Activated T-cell treated with anti-CD3 and anti-CD28 coated beads, Interleukin-2, amount 50 U/mL, for 48 hours (primary cell): Measurements from ENCODE around the gene MYO7A.

ENCODE experiments used
- DNase-seq, 2 experiments: peaks; one replicate each; pipeline ENCODE4 v3.0.0-alpha.2; 2020

Gene MYO7A

DNA sequence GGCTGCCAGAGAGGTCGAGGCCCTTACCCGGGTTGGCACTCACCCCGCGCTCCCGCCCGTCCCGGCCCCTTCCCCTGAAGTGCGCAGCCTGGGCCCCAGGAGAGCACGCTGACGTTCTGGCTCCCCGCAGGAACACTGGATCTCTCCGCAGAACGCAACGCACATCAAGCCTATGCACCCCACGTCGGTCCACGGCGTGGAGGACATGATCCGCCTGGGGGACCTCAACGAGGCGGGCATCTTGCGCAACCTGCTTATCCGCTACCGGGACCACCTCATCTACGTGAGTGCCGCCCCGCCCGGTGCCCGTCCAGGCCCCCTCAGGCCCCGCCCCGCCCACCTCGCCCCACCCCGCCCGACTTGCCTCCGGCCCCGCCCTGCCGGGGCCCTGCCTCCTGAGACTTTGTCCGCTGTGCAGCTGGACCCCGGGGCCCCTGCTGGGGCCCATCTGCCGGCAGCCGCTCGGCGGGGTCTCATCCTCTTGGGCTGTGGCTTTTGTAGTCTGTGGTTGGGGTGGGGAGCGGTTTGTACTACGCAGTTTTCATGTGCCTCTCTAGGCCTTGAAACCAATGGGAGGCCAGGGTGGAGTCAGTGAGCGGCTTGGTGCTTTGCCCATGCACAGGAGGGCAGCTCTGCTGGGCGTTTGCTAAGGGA, 19.7 kb downstream of the MYO7A start:
- peak; percentile 47 to 64 for DNase-seq

DNA sequence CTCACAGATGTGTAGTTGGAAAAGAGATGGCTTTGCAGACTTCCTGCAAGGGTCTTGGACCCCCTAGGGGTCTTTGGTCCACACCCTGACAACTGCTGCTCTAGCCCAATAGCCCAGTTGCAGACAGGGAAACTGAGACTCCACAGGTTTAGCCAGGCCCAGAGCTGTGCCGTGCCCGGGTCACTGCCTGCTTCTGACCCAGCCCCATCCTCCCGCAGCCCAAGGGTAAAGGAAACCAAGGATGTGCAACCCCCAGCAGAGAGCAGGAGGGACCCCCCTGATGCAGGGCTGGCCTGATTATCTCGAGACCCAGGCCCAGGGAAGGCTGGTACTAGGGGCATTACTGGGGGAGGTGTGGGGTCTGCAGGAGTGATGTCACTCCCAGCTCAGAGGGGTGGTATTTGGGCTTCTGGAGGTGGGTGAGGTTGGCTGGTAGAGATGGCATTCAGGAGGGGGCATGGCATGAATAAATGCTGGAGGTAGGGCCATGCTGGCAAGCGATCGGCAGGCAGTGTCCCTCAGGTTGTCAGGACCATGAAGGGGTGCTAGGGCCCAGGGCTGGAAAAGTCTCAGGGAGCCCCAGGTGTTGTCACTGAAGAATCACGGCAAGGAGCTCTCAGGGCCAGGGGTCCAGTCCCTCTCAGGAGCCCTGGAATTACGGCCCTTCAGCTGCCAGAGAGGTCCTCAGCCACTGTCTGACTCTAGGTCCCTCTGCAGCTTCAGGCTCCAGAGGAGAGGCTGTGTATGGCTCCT, 21.1 kb downstream of the MYO7A start:
- no peak for DNase-seq

- no peak for DNase-seq
These were observed 21.8 kb downstream of the MYO7A start for GRCh38 chr11:77149716-77150392.

DNA sequence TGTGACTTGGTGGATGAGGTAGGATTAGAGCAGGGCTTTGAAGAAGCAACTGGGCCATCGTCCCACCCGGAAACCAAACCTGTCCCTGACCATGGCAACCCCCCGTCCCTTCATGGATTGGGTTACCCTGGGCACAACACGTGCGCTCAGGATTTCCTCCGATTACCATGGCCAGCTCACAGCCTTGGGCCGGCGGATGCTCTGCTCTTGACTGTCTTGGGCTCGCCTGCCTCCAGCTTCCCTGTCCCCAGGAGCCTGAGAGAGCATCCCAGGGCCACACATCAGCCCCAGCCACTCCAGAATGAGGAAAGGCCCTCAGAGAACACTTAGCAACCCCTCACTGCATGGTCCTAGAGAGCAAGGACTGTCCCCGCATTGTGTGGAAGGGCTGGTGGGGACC, 22.8 kb downstream of the MYO7A start:
- no peak for DNase-seq

- DNase-seq: peak; percentile 77 to 84
These were observed 23.9 kb downstream of the MYO7A start for GRCh38 chr11:77151804-77152509.

DNA sequence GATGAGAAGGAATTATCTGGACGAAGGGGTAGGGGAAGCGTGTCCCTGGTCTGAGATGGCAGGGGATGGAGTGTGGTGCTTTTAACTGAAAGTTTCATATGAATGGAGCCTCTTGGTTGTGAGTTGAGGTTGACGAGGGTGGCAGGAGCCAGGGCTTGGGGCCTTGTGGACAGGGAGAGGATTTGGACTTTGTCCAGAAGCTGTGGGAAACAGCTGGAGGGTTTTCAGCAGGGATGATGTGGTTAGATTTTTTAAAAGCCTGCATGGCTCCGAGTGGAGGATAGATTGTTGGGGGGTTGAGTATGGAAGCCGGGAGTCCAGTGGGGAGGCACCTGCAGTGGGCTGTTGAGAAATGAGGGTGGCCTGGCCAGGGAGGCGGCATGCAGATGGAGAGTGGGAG, 24.8 kb downstream of the MYO7A start:
- DNase-seq: no peak

DNA sequence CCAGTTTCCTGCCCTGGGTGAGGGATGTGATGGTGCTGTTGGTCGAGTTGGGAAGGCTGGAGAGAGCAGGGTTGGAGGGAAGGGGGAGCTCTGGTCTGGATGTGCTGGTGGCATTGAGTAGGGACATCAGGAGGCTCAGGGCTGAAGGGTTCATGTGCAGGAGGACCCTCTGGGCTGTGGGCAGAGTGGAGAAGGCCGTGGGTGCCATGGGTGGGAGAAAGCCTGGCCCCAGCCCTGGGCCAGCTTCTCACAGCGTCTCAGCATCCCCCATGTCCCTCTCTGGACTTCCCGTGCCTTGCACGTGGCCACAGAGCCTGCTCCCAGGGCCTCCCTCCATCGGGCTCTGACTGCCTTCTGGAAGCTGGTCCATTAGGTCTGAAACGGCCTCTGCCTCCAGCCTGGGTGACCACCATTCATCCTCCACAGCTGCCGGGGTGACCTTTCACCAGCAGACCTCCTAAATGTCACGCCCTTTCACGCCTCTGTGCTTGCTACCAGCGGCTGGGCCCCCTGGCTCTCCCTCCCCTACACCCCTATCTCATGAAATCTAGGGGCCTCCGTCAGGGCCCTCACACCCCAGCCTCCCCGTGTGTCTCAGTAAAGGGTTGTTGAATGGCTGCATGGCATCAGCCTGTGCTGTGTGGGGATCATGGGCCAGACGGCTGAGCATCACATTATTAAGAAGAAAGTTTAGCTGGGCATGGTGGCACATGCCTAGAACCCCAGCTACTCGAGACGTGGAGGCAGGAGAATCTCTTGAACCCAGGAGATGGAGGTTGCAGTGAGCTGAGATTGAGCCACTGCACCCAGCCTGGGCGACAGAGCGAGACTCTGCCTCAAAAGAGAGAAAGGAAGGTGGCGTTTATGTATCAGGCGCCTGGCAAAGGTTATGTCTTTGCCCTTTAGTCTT, 25.5 kb downstream of the MYO7A start:
- no peak for DNase-seq

DNA sequence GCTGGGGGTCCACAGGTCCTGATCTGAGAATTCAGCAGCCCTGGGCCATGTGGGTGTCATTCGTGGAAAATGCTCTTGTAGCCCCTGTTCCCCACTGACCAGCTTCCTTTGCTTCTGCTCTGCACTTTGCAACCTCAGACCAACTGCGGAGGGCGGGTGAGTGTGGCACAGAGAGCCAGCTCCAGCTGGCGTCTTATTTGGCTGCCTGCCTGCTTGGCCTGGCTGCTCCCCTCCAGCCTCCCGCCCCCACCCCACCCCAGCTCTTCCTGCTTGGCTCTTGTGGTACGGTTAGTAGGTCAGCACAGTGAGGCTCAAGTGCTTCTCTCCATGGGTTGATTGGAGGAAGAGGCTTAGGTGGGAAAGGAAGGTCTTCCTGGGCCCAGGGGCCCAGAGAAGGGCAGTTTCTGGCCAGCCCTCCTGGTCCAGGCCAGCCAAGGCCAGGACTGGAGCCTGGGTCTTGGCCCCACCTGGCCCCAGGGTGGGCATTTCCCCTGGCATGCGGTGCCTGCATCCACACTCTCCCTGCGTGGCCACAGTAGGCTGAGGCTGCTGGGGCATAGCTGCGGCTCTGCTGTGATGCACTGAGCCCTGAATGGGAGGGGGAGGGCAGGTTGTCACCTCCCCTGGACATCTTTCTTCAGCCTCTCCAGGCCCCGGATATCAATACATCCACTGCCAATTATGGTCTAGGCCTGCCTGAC, 26.5 kb downstream of the MYO7A start:
- no peak for DNase-seq

- no peak for DNase-seq
These were observed 27.0 kb downstream of the MYO7A start for GRCh38 chr11:77155082-77155475.

DNA sequence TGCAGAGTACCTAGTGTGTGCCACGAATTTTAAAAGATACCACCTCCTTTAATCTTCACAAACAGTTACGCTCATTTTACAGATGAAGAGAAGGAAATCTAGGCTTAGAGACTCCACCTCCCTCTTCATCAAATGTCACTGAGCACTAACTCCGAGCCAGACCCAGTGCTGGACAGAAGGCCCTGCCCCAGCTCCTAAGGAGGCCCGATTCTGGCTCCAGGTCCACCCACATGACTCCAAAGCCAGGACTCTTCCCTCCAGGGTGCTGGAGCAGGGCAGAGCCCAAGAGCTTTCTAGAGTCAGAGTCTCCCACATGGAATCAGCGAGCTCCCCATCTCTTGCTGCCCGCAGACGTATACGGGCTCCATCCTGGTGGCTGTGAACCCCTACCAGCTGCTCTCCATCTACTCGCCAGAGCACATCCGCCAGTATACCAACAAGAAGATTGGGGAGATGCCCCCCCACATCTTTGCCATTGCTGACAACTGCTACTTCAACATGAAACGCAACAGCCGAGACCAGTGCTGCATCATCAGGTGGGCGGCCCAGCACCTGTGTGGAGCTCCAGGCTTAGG, 27.6 kb downstream of the MYO7A start:
- no peak for DNase-seq

DNA sequence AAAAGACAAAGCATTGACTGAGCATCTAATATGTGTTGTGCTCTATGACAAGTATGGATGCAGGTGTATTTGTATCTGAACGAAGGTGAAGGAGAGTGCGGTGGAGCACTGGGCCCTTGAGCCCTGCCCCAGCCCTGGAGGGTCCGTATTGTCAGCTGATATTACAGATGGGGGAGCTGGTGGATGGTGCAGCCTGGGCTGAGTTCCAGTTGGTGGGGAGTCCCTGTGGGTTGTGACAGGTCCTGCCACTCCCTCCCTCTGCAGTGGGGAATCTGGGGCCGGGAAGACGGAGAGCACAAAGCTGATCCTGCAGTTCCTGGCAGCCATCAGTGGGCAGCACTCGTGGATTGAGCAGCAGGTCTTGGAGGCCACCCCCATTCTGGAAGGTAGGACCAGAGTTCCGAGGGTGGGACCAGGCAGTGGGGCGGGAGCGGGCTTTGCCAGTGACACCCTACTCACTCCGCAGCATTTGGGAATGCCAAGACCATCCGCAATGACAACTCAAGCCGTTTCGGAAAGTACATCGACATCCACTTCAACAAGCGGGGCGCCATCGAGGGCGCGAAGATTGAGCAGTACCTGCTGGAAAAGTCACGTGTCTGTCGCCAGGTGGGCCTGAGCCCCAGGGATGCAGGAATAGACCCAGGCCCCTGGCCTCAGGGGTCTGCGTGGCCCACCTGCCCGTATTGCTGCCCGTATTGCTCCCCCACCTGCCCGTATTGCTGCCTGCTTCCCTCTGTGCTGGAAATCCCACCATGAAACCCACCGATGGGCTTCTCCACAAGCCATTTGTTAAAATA, 28.6 kb downstream of the MYO7A start:
- no peak for DNase-seq

- DNase-seq: no peak
These were observed 30.1 kb downstream of the MYO7A start for GRCh38 chr11:77158041-77158695.

GRCh38 chr11:77159219-77159936, 31.3 kb downstream of the MYO7A start:
- DNase-seq: no peak

DNA sequence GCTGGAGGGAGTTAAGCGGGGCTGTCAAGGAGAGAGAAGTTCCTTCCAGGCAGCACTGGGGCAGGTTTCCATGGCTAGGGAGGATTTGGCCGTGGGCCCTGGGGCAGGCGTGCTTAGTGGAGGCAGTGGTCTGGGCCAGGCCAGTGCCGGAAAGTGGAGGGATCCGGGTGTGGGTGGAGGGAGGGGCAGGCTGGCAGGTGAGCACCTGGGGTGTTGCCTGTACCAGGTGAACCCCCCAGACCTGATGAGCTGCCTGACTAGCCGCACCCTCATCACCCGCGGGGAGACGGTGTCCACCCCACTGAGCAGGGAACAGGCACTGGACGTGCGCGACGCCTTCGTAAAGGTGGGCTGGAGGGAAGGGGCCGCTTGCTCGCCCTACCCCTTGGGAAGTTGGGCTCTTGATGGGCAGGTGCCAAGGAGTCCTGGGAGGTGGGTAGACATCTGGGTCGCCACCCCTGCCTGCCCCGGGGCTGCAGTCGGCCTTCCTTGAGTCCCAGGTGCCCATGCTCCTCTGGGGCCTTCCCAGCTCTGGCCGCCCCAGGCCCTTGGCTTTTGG, 32.0 kb downstream of the MYO7A start:
- DNase-seq: no peak

- DNase-seq: no peak
These were observed 35.2 kb downstream of the MYO7A start for GRCh38 chr11:77163271-77163670.

DNA sequence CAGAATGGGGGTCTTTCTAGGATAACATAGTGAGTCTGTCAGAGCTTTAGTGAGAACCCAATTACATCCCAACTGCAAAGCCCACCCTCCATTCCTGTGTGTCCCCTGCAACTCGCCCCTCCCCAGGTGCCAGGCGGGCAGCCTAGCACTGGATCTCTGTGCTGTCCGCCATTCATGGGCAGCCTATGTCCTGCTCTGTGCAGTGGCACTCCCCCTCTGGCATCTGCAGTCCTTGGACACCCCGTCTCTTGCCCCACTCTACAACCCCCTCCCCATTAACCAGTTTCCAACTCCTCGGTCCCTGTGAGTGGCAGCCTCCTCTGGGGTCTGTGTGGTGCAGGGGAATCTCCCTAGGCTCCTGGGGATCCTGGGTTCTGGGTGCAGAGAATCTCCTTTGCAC, 37.0 kb downstream of the MYO7A start:
- DNase-seq: no peak

DNA sequence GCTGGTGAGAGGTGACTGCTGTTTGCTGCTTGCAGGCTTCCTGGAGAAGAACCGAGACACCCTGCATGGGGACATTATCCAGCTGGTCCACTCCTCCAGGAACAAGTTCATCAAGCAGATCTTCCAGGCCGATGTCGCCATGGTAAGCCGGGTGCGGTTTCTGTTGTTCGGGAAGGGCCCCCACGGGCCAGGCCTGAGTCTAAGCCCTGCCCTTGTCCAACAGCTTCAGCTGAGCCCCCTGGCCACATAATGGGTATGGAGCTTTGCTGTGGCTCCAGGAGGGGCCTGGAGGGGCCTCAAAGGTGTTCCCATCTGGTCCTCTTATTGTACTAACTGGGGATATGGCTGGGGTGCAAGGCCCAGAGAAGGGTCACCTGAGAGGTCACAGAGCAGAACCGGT, 38.0 kb downstream of the MYO7A start:
- DNase-seq: no peak

DNA sequence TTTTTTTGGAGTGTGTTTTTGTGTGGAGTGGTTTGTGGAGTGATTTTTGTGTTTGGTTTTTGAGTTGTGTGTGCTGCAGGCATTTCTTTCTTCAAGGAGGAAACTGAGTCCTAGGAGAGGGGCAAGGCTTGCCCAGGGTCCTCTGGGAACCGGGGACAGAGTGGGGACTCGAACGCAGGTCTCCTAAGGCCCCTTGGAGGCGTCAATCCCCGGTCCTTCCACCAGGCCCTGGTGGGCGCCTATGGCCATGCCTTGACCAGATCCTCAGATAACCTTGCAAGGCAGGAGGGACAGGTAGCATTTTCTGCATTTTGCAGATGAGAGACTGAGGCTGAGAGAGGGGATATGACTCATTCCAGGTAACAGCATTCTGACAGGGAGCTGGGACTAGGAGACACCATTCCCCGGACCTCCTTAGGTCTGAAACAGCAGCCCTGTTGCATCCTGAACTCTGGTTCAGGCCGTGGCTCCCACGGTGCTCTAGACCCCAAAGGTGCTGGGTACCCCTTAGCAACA, 39.1 kb downstream of the MYO7A start:
- DNase-seq: no peak

DNA sequence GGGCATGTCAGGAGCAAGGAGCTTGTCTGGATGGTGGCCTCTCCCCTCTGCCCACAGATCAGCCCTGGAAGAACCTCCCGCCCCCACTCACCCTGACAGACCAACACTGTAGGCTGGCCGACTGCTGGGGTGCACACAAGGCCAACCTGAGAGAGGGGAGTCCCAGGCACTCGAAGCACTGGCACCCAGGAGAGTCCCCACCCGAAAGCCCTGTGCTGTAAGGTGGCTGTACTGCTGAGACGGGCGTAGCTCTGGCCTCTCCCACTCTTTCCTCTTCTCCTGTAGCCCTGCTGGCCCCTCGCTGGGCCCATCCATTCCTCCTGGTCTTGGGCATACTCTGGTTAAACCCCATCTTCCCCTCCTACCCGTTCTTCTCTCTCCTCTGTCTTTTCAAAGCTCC, 39.7 kb downstream of the MYO7A start:
- no peak for DNase-seq
